Effector CD4-positive, alpha-beta T cell (primary cell): ENCODE measurements around the gene CFAP65.
A peak's percentile ranks its signal among the peaks of the same experiment; 100 is the strongest.

Experiments
- DNase-seq: peaks from one replicate; pipeline ENCODE4 v3.0.0-alpha.2; 2020

CFAP65 gene

GRCh38 chr2:218961651-218962570 is 79.4 kb downstream of the CFAP65 start:
- DNase-seq = no peak

GRCh38 chr2:218961229-218961628 is 80.1 kb downstream of the CFAP65 start:
- no peak for DNase-seq

GRCh38 chr2:218960309-218961165 is 80.8 kb downstream of the CFAP65 start:
- DNase-seq = no peak

GRCh38 chr2:218959761-218960308 is 81.5 kb downstream of the CFAP65 start:
- DNase-seq = no peak

GRCh38 chr2:218959141-218959731 is 82.1 kb downstream of the CFAP65 start, which contains the start of gene CDK5R2:
CDK5R2 (plus strand) TSS chr2:218959666; CDS start chr2:218959821, 155 bp downstream.
- DNase-seq = peak; percentile 27

GRCh38 chr2:218958276-218958675 is 83.0 kb downstream of the CFAP65 start:
- DNase-seq = no peak

GRCh38 chr2:218957671-218958070 is 83.6 kb downstream of the CFAP65 start:
- no peak for DNase-seq

GRCh38 chr2:218956039-218956438 is 85.3 kb downstream of the CFAP65 start:
- DNase-seq = no peak

- DNase-seq = no peak
Measured at GRCh38 chr2:218954541-218955300, 86.6 kb downstream of the CFAP65 start.

GRCh38 chr2:218953366-218953954 is 87.9 kb downstream of the CFAP65 start:
- DNase-seq = no peak
